Bronchus fibroblast of lung (primary cell): ENCODE data around the gene ATG9A. TPM values are rescaled to one million over a fixed set of nuclear protein-coding genes. Genes with fewer than 3 reads are reported as not detected.

Experiments used
- total RNA-seq: library from RNA; depleted of rRNA; stranded (reverse); fragments of >200 nt; gene quantifications from 2 replicates; pipeline ENCODE4 v1.2.3, GENCODE V29; 2015

The ATG9A gene, protein sequence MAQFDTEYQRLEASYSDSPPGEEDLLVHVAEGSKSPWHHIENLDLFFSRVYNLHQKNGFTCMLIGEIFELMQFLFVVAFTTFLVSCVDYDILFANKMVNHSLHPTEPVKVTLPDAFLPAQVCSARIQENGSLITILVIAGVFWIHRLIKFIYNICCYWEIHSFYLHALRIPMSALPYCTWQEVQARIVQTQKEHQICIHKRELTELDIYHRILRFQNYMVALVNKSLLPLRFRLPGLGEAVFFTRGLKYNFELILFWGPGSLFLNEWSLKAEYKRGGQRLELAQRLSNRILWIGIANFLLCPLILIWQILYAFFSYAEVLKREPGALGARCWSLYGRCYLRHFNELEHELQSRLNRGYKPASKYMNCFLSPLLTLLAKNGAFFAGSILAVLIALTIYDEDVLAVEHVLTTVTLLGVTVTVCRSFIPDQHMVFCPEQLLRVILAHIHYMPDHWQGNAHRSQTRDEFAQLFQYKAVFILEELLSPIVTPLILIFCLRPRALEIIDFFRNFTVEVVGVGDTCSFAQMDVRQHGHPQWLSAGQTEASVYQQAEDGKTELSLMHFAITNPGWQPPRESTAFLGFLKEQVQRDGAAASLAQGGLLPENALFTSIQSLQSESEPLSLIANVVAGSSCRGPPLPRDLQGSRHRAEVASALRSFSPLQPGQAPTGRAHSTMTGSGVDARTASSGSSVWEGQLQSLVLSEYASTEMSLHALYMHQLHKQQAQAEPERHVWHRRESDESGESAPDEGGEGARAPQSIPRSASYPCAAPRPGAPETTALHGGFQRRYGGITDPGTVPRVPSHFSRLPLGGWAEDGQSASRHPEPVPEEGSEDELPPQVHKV
- 50.8 and 53.8 TPM in 2 replicates for total RNA-seq

DNA sequence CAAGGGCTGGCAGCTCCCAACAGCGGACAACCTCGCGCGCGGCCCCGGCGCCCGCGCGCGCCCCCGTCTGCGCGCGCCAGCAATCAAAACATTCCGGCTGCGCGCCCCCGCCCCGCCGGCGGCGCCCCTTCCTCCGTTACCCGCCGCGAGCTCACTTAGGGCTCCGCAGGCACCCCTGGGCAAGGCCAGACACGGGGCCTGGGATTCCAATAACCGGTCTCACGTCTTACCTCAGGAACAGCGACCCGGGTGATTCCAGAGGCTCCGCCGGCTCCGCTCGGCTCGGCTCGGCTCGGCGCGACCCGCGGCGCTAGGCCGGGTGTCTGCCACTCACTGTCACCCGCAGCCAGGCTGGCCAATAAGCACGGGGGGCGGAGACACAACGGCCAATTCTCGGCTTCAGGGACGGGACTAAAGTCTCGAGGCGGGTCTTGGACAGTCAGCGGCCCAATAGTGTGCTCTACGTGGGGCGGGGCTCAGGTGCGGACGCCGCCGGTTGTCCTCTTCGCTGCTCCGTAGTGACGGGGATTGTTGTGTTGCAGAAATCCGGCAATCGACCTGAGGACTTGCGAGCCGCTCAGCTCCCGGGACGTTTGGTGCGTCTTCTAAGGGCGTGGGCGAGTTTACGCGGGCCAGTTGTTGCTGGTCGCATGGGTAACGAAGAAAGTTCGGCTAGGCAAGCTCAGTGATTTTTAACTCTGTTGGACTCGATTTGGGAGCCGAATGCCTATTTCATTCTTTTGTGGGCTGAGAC is at the start of gene ATG9A, which contains the start of gene ANKZF1:
ATG9A (minus strand) TSS at position 332 of the 754 bp plus-strand sequence. CDS start 1,612 bp downstream, outside the sequence.
ANKZF1 (plus strand) TSS at position 502 of the 754 bp plus-strand sequence. CDS start 452 bp downstream, outside the sequence.

DNA sequence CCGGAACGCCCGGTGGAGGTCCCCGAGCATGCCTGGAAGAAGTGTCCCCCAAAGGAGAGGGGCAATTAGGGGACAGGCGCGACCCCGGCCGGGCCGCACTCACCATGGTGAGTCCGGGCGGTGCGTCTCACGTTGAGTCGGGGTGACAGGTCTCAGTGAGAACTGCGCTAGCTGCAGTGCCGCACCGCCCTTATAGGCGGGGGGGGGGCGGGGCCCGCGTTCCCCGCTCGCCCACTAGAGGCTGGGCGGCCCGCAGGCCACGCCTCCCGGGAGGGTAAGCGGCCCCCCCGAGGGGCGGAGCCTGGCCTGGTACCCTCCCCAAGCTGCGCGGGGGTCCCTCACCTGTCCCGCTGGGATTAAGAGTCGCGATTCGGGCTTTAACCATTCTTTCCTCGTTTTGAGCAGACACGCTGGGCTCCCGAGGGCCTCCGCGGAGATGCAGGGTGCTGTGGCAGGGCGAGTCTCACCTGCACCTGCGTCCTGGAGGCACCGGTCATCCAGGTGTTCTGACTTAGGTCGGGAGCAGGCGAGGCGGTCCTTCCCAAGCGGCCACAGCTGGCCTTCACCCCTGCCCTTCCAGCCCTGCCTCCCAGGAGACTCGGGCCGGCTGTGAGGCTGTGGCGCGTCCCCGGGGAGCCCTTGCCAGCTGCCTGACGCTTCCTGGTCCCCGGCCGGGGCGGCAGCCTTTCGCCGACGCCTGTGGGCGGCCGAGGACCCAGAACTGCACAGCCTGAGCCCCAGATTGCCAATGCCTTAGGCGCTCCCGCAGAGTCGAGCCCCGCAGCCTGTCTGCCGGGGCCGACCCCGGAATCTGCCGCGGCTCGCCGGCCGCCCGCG is 24.5 kb upstream of the ATG9A start, which contains the start of gene TUBA4A:
TUBA4A (minus strand) TSS at position 166 of the 837 bp plus-strand sequence; CDS start at position 106, 60 bp downstream.

DNA sequence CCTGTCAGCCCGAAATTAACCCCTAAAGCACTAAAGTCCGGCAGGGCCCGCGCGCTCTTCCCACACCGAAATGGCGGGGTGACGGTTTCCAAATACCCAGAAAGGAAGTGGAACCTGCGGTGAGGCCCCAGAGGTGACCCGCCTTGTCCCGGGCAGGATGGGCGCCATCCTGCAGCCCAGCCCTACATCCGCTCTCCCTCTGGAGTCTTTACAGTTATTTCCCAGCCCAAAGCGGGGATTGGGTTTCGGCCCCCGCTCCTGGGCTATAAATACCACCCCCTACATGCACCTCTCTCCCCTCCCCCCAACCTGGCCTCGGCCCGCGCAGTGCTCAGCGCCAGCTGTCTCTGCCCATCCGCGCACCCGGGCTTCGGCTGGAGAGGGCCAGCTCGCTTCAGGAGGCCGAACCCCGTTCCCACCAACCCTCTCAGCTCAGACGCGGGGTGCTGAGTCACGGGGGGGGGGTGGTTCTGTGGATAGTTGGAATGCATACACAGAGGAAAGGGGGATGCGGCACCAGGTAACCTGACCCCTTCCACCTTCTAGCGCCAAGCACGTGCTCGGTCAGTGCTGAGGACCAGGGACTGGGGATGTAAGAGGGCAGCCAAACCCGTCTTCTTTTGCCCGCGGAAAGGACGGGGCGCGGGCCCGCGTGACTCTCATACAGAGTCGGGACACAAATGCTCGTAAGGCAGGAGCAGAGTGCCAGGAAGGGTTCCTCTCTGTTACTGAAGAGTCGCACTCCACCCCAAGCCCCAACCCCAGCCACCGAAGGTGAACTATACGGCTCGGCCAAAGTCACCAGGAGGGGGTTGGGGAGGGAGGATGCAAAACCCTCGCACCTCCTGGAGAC is 23.7 kb upstream of the ATG9A start, which contains the start of gene TUBA4B:
TUBA4B (plus strand) TSS at position 344 of the 853 bp plus-strand sequence; CDS start at position 509, 165 bp downstream.

DNA sequence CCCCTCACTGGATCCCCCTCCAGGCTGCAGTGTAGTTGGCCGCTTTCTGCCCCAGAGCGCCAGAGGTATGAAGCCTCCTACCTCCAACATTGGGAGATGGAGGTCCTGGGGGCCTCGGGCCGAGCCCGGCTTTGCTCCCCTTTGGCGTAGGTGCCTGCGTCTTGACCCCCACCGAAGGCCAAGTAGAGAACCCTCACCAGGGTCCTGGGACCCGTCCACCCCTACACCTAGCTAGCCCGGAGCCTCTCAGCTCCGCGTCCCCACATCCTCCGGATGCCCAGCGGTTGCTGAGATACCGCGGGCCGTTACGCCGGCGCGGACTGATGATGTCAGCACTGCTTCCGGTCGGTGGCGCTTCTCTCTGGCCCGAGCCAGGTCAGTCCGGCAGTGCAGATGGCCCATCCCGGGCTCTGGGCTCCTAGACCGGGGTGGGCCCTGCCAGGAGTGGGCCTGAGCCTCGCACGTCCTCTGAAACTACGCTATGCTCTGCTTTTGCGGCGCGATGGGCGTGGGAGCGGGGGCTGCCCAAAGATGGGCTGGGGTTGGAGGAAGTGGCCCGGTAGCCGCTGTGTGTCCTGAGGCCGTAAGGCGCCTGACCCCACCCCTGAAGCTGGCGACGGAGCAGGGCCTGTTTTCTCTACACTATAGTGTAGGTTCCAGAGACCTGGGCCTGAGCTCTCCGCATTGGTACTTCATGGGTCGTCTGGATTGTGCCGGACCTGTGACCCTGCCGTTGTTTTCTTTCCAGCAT is 15.9 kb upstream of the ATG9A start, which contains the start of the genes GLB1L and STK16:
GLB1L (minus strand) TSS at position 297 of the 751 bp plus-strand sequence. CDS start 1,871 bp downstream, outside the sequence.
STK16 (plus strand) TSS at position 332 of the 751 bp plus-strand sequence. CDS start 521 bp downstream, outside the sequence.

GRCh38 chr2:219218732-219219701 is 10.4 kb downstream of the ATG9A start, which contains the start of gene ABCB6:
Gene ABCB6, minus strand, starts transcription at chr2:219218958. Its CDS starts 285 bp downstream, at chr2:219218673.

GRCh38 chr2:219206328-219207133 is 22.9 kb downstream of the ATG9A start, which contains the start of gene ZFAND2B:
Gene ZFAND2B, plus strand, starts transcription at chr2:219206782. Its CDS starts 206 bp downstream, at chr2:219206988.

GRCh38 chr2:219177552-219178376 is 51.7 kb downstream of the ATG9A start, which contains the start of gene RETREG2:
Gene RETREG2, plus strand, starts transcription at chr2:219178275. Its CDS starts 78 bp downstream, at chr2:219178353.

GRCh38 chr2:219176818-219177551 is 52.5 kb downstream of the ATG9A start, which contains the start of gene CNPPD1:
Gene CNPPD1, minus strand, starts transcription at chr2:219176925. Its CDS starts 97 bp downstream, at chr2:219176828.

GRCh38 chr2:219169930-219170654 is 59.3 kb downstream of the ATG9A start, which contains the start of gene SLC23A3:
Gene SLC23A3, minus strand, starts transcription at chr2:219170029. Its CDS starts 45 bp downstream, at chr2:219169984.

Other genes with a start within 250 kb of the ATG9A start
- gene FEV, start 244.5 kb downstream of the ATG9A start, total RNA-seq = not detected in 2 replicates
- gene CRYBA2, start 236.2 kb downstream of the ATG9A start, total RNA-seq = not detected in 2 replicates
- not detected in 2 replicates for gene CFAP65, start 188.1 kb downstream of the ATG9A start, total RNA-seq
- not detected in 2 replicates for gene IHH, start 168.7 kb downstream of the ATG9A start, total RNA-seq
- gene NHEJ1, start 68.8 kb downstream of the ATG9A start, total RNA-seq = 16.3 and 18.6 TPM in 2 replicates
- 0.45 and 0.50 TPM in 2 replicates for gene SLC23A3, start 59.6 kb downstream of the ATG9A start, total RNA-seq
- 25.0 and 25.4 TPM in 2 replicates for gene CNPPD1, start 52.7 kb downstream of the ATG9A start, total RNA-seq
- gene RETREG2, start 51.4 kb downstream of the ATG9A start, total RNA-seq = 34.6 and 41.9 TPM in 2 replicates
- 28.2 and 31.9 TPM in 2 replicates for gene ZFAND2B, start 22.9 kb downstream of the ATG9A start, total RNA-seq
- 12.4 and 15.5 TPM in 2 replicates for gene ABCB6, start 10.7 kb downstream of the ATG9A start, total RNA-seq
- gene ANKZF1, start 170 bp upstream of the ATG9A start, total RNA-seq = 18.7 and 21.7 TPM in 2 replicates
- 11.4 and 12.9 TPM in 2 replicates for gene GLB1L, start 15.8 kb upstream of the ATG9A start, total RNA-seq
- gene STK16, start 15.8 kb upstream of the ATG9A start, total RNA-seq = 15.9 and 18.8 TPM in 2 replicates
- not detected in 2 replicates for gene TUBA4B, start 23.6 kb upstream of the ATG9A start, total RNA-seq
- gene TUBA4A, start 24.3 kb upstream of the ATG9A start, total RNA-seq = 20.2 and 24.7 TPM in 2 replicates
- 19.8 and 23.7 TPM in 2 replicates for gene DNAJB2, start 49.7 kb upstream of the ATG9A start, total RNA-seq
- gene PTPRN, start 79.8 kb upstream of the ATG9A start, total RNA-seq = 7.9 and 9.8 TPM in 2 replicates
- gene RESP18, start 103.1 kb upstream of the ATG9A start, total RNA-seq = not detected in 2 replicates
- 42.2 and 45.6 TPM in 2 replicates for gene DNPEP, start 158.3 kb upstream of the ATG9A start, total RNA-seq
- 3.0 and 5.0 TPM in 2 replicates for gene DES, start 188.7 kb upstream of the ATG9A start, total RNA-seq
- gene SPEG, start 205.2 kb upstream of the ATG9A start, total RNA-seq = 13.2 and 14.0 TPM in 2 replicates